GM12892 (cell line): Measurements from ENCODE around the gene C1GALT1.

Experiments used
- POLR2A ChIP-seq: IDR thresholded peaks from 2 replicates; pipeline ENCODE4 v1.6.1; 2011; ENCODE audit warnings: low read depth, low read length, control low read depth
- POLR2AphosphoS5 ChIP-seq: IDR thresholded peaks from 2 replicates; pipeline ENCODE4 v1.6.1; 2011; ENCODE audit warnings: low read depth, low read length, control low read depth
- TAF1 ChIP-seq: IDR thresholded peaks from 2 replicates; pipeline ENCODE4 v1.6.1; 2011; ENCODE audit warnings: low read depth, mild to moderate bottlenecking, control low read depth, low read length, borderline replicate concordance

DNA sequence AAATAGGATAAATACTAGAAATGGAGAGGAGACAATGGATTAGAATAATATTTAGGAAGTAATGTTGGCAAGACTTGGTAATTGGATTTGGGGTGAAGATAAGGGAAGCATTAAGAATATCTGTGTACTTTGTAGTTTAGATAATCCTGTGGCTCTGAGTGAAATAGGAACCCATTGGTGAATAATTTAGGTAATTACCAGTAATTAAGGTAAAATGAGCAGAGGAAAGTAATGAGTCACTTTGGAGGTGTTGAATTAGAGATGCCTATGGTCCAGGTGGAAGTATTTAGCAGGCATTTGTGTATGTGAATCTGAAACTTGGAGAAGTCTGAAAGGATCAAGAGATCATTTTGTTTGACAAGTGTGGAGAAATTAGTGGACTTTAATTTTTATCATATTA is 5.7 kb downstream of the C1GALT1 start:
- TF ChIP-seq POLR2A: no peak
- TF ChIP-seq TAF1: no peak
- no peak for TF ChIP-seq POLR2AphosphoS5
